Pons (tissue), 1 donor: ENCODE measurements around the gene KLHL17.
A peak's percentile ranks its signal among the peaks of the same experiment; 100 is the strongest.
"Not testable (repeated sequence)": the region's sequence is repeated elsewhere in the genome, so short reads cannot be mapped to it uniquely, and the experiment has no call there.

Experiments used
- DNase-seq: peaks from one replicate; pipeline ENCODE4 v3.0.0-alpha.2; 2016; ENCODE audit warnings: low spot score

KLHL17 gene

GRCh38 chr1:1003618-1004419, 43.4 kb downstream of the KLHL17 start:
- DNase-seq: no peak

GRCh38 chr1:1004420-1004779, 44.0 kb downstream of the KLHL17 start:
- DNase-seq: no peak

- DNase-seq: no peak
These were observed 44.7 kb downstream of the KLHL17 start for GRCh38 chr1:1004780-1005697.

- no peak for DNase-seq
These were observed 45.5 kb downstream of the KLHL17 start for GRCh38 chr1:1005774-1006304.

- no peak for DNase-seq
These were observed 46.1 kb downstream of the KLHL17 start for GRCh38 chr1:1006305-1007159.

- DNase-seq: not testable (repeated sequence)
These were observed 49.7 kb downstream of the KLHL17 start for GRCh38 chr1:1010131-1010530.

GRCh38 chr1:1011396-1011949, 51.1 kb downstream of the KLHL17 start:
- DNase-seq: no peak

- DNase-seq: not testable (repeated sequence)
These were observed 52.3 kb downstream of the KLHL17 start for GRCh38 chr1:1012736-1013104.

- DNase-seq: peak; percentile 81
These were observed 52.9 kb downstream of the KLHL17 start, which contains the start of gene ISG15 for GRCh38 chr1:1013105-1013921. TSS of gene ISG15 (plus strand) at chr1:1013497. CDS start at chr1:1013574, 77 bp downstream.

- no peak for DNase-seq
These were observed 53.7 kb downstream of the KLHL17 start for GRCh38 chr1:1013922-1014648.

GRCh38 chr1:1014799-1015681, 54.7 kb downstream of the KLHL17 start:
- no peak for DNase-seq
